DMS53 treated with DMSO at 0.1 percent for 48 hours (cell line): ENCODE measurements around the gene ZNF2.
A peak's percentile ranks its signal among the peaks of the same experiment; 100 is the strongest.

ENCODE experiments used
- DNase-seq: peaks from one replicate; lab custom pipeline; 2025; ENCODE audit not compliant: unreplicated experiment; lab: John Stamatoyannopoulos, UW

The ZNF2 gene

GRCh38 chr2:95204396-95204795 is 38.8 kb downstream of the ZNF2 start:
- no peak for DNase-seq

GRCh38 chr2:95206096-95206495 is 40.5 kb downstream of the ZNF2 start:
- no peak for DNase-seq

GRCh38 chr2:95207111-95207961 is 41.7 kb downstream of the ZNF2 start, which contains the start of gene ZNF892:
ZNF892 (plus strand) TSS chr2:95207521; CDS start chr2:95207816, 295 bp downstream.
- DNase-seq: peak; percentile 97

GRCh38 chr2:95208106-95208505 is 42.5 kb downstream of the ZNF2 start:
- no peak for DNase-seq

- no peak for DNase-seq
Measured at GRCh38 chr2:95215018-95215612, 49.5 kb downstream of the ZNF2 start.

- DNase-seq: no peak
Measured at GRCh38 chr2:95220449-95220848, 54.8 kb downstream of the ZNF2 start.

GRCh38 chr2:95225658-95226057 is 60.0 kb downstream of the ZNF2 start:
- DNase-seq: no peak

- DNase-seq: peak; percentile 77
Measured at GRCh38 chr2:95231723-95232122, 66.1 kb downstream of the ZNF2 start.

- DNase-seq: no peak
Measured at GRCh38 chr2:95232232-95232631, 66.6 kb downstream of the ZNF2 start.
